H1 (cell line): Measurements from ENCODE around the gene NARS2. TPM values are rescaled to one million over a fixed set of nuclear protein-coding genes. Genes with fewer than 3 reads are reported as not detected.

ENCODE experiments used
- EZH2 ChIP-seq: fragments of 200-600 bp; sonication (generic); IDR thresholded peaks from 2 replicates; pipeline ENCODE4 v1.7.1; 2012; ENCODE audit warnings: low read depth, mild to moderate bottlenecking, moderate library complexity, low read length, inconsistent platforms; ENCODE audit not compliant: severe bottlenecking
- KDM5A ChIP-seq: fragments of 200-600 bp; IDR thresholded peaks from 2 replicates; pipeline ENCODE4 v1.7.1; 2012; ENCODE audit warnings: mild to moderate bottlenecking, low read length, inconsistent platforms, mixed read lengths
- SRF ChIP-seq: IDR thresholded peaks from 2 replicates; pipeline ENCODE4 v1.6.1; 2011; ENCODE audit warnings: mild to moderate bottlenecking, low read depth, low read length, moderate library complexity
- ZNF274 ChIP-seq: IDR thresholded peaks from 2 replicates; pipeline ENCODE4 v1.7.0; 2012; ENCODE audit warnings: low read length, borderline replicate concordance; ENCODE audit errors: extremely low read depth
- polyA plus RNA-seq, 7 experiments: library from polyadenylated mRNA; depleted of rRNA in 3 of 7; stranded (reverse) in 5 of 7; unstranded in 2 of 7; fragments of >200 nt in 5 of 7; fragments of 200-250 nt in 2 of 7; gene quantifications; 1 replicate in 5 of 7; 2 replicates in 1 of 7; 4 replicates in 1 of 7; pipeline versions ENCODE4 v1.2.1 to v1.2.3, GENCODE V29; 2011 to 2013; ENCODE audit warnings: missing spikeins in 2 of 7, mixed read lengths in 2 of 7
- total RNA-seq: library from RNA; stranded (reverse); fragmentation: NEBNext Ultra II Directional; extraction: Animal tissue kit (Norgen Biotek cat#: 25700); gene quantifications from 2 replicates; pipeline ENCODE4 v1.2.1, GENCODE V29; 2021
- TF ChIP-seq, protein P1 (sequence below): IDR thresholded peaks from 2 replicates; pipeline ENCODE4 v1.6.1; 2011; ENCODE audit warnings: low read length, improper control_type of control experiment
- TF ChIP-seq, protein P2 (sequence below): fragments of 300-600 bp; sonication (generic); IDR thresholded peaks from 2 replicates; pipeline ENCODE4 v1.7.1; 2012; ENCODE audit warnings: low read length, moderate library complexity, mild to moderate bottlenecking, inconsistent platforms; ENCODE audit not compliant: insufficient replicate concordance

NARS2 gene
- total and polyA plus RNA-seq, 2 of the 8 experiments (the other 6 are each of a cell fraction or from before 2014, with no cell fraction given): 26.2 to 51.6 TPM

DNA sequence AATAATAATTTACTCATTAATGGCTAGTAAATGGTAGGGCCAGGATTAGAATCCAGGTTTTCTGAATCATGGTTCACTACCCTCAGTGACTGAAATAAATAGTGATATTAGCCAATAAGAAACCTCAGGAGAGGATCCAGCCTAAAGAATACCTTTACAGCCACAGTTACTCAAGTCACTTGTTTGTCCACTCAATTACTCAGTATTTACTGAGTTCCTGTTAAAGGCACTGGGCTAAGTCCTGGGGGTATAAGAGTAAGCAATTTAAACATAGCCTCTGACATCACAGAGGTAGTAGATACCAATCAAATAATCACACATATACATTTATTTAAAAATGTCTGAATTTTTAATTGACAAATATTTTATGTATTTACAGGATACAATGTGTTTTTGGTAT is 100.2 kb downstream of the NARS2 start (continued):
- TF ChIP-seq, protein P1, sequence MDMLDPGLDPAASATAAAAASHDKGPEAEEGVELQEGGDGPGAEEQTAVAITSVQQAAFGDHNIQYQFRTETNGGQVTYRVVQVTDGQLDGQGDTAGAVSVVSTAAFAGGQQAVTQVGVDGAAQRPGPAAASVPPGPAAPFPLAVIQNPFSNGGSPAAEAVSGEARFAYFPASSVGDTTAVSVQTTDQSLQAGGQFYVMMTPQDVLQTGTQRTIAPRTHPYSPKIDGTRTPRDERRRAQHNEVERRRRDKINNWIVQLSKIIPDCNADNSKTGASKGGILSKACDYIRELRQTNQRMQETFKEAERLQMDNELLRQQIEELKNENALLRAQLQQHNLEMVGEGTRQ: no peak
- no peak for TF ChIP-seq KDM5A
- TF ChIP-seq, protein P2, sequence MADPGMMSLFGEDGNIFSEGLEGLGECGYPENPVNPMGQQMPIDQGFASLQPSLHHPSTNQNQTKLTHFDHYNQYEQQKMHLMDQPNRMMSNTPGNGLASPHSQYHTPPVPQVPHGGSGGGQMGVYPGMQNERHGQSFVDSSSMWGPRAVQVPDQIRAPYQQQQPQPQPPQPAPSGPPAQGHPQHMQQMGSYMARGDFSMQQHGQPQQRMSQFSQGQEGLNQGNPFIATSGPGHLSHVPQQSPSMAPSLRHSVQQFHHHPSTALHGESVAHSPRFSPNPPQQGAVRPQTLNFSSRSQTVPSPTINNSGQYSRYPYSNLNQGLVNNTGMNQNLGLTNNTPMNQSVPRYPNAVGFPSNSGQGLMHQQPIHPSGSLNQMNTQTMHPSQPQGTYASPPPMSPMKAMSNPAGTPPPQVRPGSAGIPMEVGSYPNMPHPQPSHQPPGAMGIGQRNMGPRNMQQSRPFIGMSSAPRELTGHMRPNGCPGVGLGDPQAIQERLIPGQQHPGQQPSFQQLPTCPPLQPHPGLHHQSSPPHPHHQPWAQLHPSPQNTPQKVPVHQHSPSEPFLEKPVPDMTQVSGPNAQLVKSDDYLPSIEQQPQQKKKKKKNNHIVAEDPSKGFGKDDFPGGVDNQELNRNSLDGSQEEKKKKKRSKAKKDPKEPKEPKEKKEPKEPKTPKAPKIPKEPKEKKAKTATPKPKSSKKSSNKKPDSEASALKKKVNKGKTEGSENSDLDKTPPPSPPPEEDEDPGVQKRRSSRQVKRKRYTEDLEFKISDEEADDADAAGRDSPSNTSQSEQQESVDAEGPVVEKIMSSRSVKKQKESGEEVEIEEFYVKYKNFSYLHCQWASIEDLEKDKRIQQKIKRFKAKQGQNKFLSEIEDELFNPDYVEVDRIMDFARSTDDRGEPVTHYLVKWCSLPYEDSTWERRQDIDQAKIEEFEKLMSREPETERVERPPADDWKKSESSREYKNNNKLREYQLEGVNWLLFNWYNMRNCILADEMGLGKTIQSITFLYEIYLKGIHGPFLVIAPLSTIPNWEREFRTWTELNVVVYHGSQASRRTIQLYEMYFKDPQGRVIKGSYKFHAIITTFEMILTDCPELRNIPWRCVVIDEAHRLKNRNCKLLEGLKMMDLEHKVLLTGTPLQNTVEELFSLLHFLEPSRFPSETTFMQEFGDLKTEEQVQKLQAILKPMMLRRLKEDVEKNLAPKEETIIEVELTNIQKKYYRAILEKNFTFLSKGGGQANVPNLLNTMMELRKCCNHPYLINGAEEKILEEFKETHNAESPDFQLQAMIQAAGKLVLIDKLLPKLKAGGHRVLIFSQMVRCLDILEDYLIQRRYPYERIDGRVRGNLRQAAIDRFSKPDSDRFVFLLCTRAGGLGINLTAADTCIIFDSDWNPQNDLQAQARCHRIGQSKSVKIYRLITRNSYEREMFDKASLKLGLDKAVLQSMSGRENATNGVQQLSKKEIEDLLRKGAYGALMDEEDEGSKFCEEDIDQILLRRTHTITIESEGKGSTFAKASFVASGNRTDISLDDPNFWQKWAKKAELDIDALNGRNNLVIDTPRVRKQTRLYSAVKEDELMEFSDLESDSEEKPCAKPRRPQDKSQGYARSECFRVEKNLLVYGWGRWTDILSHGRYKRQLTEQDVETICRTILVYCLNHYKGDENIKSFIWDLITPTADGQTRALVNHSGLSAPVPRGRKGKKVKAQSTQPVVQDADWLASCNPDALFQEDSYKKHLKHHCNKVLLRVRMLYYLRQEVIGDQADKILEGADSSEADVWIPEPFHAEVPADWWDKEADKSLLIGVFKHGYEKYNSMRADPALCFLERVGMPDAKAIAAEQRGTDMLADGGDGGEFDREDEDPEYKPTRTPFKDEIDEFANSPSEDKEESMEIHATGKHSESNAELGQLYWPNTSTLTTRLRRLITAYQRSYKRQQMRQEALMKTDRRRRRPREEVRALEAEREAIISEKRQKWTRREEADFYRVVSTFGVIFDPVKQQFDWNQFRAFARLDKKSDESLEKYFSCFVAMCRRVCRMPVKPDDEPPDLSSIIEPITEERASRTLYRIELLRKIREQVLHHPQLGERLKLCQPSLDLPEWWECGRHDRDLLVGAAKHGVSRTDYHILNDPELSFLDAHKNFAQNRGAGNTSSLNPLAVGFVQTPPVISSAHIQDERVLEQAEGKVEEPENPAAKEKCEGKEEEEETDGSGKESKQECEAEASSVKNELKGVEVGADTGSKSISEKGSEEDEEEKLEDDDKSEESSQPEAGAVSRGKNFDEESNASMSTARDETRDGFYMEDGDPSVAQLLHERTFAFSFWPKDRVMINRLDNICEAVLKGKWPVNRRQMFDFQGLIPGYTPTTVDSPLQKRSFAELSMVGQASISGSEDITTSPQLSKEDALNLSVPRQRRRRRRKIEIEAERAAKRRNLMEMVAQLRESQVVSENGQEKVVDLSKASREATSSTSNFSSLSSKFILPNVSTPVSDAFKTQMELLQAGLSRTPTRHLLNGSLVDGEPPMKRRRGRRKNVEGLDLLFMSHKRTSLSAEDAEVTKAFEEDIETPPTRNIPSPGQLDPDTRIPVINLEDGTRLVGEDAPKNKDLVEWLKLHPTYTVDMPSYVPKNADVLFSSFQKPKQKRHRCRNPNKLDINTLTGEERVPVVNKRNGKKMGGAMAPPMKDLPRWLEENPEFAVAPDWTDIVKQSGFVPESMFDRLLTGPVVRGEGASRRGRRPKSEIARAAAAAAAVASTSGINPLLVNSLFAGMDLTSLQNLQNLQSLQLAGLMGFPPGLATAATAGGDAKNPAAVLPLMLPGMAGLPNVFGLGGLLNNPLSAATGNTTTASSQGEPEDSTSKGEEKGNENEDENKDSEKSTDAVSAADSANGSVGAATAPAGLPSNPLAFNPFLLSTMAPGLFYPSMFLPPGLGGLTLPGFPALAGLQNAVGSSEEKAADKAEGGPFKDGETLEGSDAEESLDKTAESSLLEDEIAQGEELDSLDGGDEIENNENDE: no peak
- TF ChIP-seq EZH2: no peak
- TF ChIP-seq SRF: no peak
- TF ChIP-seq ZNF274: no peak
